Neuron (in vitro differentiated cells): ENCODE data around the gene PPM1H.
"Not testable (repeated sequence)": the region's sequence is repeated elsewhere in the genome, so short reads cannot be mapped to it uniquely, and the experiment has no call there.

ENCODE experiments used
- H2AFZ ChIP-seq: one replicate; pipeline ENCODE4 v1.6.1; 2013; ENCODE audit warnings: low read depth, mild to moderate bottlenecking, inconsistent platforms, low read length, moderate library complexity
- H3K27me3 ChIP-seq: one replicate; pipeline ENCODE4 v1.6.1; 2013; ENCODE audit warnings: low read length; ENCODE audit not compliant: insufficient read depth
- H3K36me3 ChIP-seq: one replicate; pipeline ENCODE4 v1.6.1; 2013; ENCODE audit warnings: low read length; ENCODE audit not compliant: insufficient read depth
- H3K4me1 ChIP-seq: one replicate; pipeline ENCODE4 v1.6.1; 2013; ENCODE audit warnings: low read length; ENCODE audit not compliant: insufficient read depth
- H3K4me3 ChIP-seq: 2 replicates; pipeline ENCODE4 v1.5.1; 2013; ENCODE audit warnings: mild to moderate bottlenecking, low read length, moderate library complexity
- H3K9me3 ChIP-seq: one replicate; pipeline ENCODE4 v1.6.1; 2013; ENCODE audit warnings: low read length

PPM1H gene

DNA sequence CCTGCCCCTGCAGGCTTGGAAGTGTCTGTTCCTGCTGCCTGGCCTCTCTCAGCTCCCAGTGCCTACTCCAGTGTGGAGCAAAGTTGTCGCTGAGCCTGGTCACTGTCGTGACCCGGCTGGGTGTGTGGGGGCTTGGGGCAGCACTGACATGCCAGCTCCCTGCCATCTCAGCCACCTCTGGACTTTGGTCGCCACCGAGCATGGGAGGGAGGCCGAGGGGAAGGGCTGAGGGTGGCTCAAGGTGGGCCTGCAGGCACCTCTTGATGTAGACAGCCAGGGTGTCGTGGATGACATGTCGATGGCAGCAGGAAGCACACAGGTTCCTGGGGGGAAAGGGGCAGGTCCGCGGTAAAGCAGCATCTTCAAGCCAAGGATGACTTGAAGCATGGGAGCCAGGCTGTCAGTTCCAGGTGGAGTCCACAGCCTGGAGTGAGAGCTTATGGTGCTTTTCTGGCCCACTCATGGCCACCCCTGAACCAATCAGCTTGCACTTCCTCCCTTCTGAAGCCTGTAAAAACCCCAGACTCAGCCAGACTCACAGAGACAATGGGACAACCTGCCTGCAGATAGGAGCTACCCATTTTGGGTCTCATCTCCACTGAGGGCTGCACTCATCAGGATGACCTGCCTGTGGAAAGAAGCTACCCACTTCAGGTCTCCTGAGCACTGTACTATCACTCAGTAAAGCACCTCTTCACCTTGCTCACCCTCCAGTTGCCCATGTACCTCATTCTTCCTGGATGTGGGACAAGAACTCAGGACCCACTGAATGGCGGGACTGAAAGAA, 258.2 kb downstream of the PPM1H start:
- no peak overlapping the region for H3K4me3 ChIP-seq
- H3K4me1 ChIP-seq, result peaks cover 20% of the 10 kb centered on the region
- no peaks in the 10 kb centered on the region for H3K36me3 ChIP-seq
- H2AFZ ChIP-seq, result no peak overlapping the region
- peaks cover 27% of the 10 kb centered on the region for H3K9me3 ChIP-seq
- no peaks in the 10 kb centered on the region for H3K27me3 ChIP-seq

DNA sequence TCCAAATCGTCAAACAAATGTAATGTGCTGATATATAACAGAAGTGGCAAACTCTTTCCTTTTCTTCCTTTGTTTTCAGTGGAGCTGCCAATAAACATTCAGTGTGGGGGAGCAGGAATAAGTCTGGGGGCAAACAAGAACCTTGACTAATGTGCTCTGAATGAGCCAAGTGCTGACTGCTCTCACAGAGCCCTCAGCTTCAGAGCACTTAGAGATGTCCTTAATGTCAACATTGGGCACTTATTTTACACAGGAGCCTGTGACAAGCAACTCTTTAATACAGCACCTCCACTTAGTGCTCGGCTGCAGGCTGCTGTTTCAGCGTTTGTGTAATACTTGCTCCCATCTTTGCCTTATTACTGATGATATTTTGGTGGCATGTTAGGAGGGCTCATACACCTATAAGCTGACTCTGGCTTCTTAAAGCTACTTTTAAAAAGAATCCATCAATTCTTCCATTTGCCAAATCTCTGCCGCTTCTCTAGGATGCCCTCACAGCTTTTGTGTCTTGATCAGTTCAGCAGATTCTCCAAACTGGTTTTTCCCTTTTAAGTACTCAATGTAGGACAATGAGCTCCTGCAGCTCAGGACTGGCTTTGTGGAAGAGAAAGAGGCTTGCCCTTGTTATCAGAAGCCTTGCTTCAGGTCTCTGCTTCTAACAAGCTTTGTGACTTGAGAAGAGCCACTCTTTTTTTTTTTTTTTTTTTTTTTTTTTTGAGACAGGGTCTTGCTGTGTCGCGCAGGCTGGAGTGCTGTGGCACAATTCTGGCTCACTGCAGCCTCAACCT, 261.7 kb downstream of the PPM1H start:
- Histone ChIP-seq H3K4me1 (peaks cover 13% of the 10 kb centered on the region), H2AFZ (no peak overlapping the region), H3K36me3 (no peaks in the 10 kb centered on the region), H3K4me3 (no peak overlapping the region), H3K9me3 (peaks cover 25% of the 10 kb centered on the region), H3K27me3 (no peaks in the 10 kb centered on the region)

DNA sequence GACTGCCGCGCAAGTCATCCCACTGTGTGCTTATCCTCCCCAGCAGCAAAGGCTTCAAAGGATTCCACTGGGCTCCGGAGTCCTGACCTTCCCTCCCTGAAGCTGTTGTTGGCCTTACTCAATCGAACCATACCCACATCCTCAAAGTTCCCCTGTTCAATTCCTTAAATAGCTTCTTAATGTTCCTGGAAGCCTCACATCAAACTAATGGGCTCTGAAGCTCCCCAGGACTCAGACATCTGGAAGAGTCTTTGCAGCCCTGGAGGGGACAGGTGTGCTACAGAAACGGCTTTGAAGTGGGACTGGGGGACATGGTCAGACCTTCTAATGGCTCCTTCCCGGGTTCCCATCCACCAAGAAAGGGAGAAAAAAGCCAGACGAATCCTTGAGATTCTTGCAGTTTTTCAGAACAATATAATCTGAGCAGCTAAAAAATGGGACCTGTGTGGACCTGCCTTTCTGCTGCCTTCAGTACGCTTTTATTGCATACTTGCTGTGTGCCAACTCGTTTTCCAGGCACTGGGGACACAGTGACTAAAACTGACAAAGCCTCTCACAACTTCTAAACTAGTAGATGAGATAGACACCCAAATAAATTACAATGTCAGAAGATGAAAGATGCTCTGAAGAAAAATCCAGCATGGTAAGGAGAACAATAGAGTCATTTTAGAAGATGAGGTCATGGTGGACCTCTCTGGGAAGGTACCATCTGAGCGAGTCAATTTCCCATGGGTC, 263.8 kb downstream of the PPM1H start:
- Histone ChIP-seq H2AFZ (no peak overlapping the region), H3K36me3 (no peaks in the 10 kb centered on the region), H3K4me3 (no peak overlapping the region), H3K27me3 (no peaks in the 10 kb centered on the region), H3K4me1 (peaks cover 13% of the 10 kb centered on the region), H3K9me3 (peaks cover 5% of the 10 kb centered on the region)

DNA sequence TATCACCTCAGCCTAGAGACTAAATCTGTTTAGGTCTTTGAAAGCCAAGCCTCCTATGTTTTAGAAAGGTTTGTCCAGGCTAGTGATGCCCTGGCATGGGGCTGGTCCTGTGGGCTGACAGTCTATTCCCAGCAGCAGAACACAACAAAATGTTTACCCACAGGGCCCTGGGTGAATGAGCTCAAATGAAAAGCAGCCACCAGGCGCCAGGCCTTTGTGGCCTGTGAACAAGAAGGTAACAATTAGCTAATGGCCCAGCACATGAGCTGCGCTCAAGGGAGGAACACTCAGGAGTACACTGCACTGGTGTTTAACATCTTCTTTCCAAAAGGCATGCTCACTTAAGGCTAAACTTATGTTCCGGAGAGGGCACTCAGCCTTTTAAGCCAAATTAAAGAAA, 266.2 kb downstream of the PPM1H start:
- H3K36me3 ChIP-seq, result no peaks in the 10 kb centered on the region
- no peak overlapping the region for H2AFZ ChIP-seq
- peaks cover 11% of the 10 kb centered on the region for H3K4me1 ChIP-seq
- no peaks in the 10 kb centered on the region for H3K27me3 ChIP-seq
- H3K4me3 ChIP-seq, result no peak overlapping the region
- no peaks in the 10 kb centered on the region for H3K9me3 ChIP-seq

DNA sequence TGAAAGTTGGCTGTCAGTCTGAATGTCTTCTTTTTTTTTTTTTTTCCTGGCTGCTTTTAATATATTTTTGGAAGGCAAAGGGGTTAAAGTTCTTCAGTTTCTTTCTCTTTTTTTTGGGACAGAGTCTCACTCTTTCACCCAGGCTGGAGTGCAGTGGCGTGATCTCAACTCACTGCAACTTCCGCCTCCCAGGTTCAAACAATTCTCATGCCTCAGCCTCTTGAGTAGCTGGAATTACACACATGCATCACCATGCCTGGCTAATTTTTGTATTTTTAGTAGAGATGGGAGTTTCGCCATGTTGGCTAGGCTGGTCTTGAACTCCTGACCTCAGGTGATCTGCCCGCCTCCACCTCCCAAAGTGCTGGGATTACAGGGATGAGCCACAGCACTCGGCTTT, 270.0 kb downstream of the PPM1H start:
- H3K27me3 ChIP-seq, H3K9me3 ChIP-seq, H3K4me1 ChIP-seq, H2AFZ ChIP-seq, H3K36me3 ChIP-seq, H3K4me3 ChIP-seq: not testable (repeated sequence)

DNA sequence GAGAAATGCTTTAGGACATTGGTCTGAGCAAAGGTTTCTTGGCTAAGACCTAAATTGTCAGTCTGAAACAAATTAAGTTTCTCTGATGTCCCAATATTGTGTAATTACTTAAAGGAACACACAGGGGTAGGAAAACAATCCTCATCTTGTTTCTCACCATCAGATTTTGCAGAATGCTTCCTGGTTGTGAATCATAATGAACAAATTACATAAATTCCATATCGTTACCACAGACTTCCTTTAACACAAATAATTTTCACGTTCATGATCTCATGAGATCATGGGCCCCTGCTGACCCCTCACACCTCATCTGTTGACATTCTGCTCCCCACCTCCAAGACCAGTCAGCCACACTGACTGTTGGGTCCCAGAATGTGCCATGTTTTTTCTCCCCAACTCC, 274.2 kb downstream of the PPM1H start:
- no peaks in the 10 kb centered on the region for H3K27me3 ChIP-seq
- no peak overlapping the region for H3K4me3 ChIP-seq
- peaks cover 2% of the 10 kb centered on the region for H3K9me3 ChIP-seq
- H2AFZ ChIP-seq, result no peak overlapping the region
- H3K36me3 ChIP-seq, result no peaks in the 10 kb centered on the region
- peaks cover 44% of the 10 kb centered on the region for H3K4me1 ChIP-seq

DNA sequence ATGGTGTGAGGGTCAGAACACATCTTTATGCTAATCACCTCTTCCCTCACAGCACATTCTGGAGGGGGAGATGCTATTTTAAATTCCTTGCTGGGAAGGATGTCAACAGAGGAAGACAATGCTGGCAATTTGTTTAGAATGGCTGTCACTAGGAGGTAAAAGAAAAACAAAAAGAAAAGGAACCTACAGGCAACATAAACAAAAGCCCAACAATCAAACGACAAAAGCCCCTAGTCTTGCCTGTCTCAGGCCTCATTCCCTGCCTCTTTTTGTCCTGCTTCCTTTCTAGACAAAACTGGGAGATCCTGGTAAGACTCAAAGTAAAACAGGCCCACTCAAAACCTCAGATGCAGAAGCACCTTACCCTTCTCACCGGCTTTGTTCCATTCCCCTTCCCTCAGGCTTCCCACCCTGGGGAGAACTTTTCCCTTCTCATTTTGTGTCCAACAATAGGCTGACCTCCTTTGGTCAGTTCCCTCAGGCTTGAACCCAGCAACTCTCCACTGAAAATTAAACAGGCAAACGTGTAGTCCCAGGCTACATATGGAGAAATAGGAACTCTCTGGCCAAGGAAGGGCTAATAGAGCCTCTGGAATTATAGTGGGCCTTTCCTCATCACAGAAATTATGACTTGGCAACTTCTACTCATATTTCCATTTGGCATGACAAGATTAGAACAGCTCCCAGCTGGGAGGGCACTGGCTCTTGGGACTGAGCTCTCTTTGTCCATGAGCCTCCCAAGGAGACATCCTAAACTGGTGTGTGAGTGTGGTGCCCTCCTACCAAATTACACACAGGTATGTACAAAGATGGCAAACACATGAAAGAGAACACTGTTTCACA, 275.3 kb downstream of the PPM1H start:
- Histone ChIP-seq H3K27me3 (no peaks in the 10 kb centered on the region), H3K9me3 (peaks cover 2% of the 10 kb centered on the region), H3K4me1 (peaks cover 54% of the 10 kb centered on the region), H3K36me3 (no peaks in the 10 kb centered on the region), H2AFZ (no peak overlapping the region), H3K4me3 (no peak overlapping the region)

DNA sequence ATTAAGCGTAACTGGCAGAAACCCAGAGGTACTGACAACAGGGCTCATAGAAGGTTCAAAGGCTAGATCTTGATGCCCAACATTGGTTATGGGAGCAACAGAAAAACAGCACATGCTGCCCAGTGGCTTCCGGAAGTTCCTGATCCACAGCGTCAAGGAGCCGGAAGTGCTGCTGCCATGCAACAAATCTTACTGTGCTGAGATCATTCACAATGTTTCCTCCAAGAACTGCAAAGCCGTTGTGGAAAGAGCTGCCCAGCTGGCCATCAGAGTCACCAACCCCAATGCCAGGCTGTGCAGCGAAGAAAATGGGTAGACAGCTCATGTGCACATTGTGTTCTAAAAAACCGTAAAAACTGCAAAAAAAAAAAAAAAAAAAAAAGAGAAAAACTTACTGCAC, 276.0 kb downstream of the PPM1H start:
- H3K4me1 ChIP-seq, result peaks cover 57% of the 10 kb centered on the region
- H3K27me3 ChIP-seq, result no peaks in the 10 kb centered on the region
- H2AFZ ChIP-seq, result no peak overlapping the region
- H3K4me3 ChIP-seq, result no peak overlapping the region
- H3K36me3 ChIP-seq, result no peaks in the 10 kb centered on the region
- peaks cover 2% of the 10 kb centered on the region for H3K9me3 ChIP-seq

DNA sequence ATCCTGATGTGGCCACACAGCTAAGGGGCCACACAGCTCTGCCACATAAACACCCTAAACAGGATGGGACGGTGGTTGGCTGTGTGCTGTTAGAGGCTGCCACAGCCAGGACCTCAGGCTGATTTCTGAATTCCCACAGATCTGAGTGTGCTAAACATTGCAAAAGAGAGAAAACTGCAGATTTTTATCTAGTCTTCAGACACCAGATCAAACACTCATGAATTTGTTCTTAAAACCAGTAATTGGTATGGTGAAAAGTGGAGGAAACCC, 277.7 kb downstream of the PPM1H start:
- H3K36me3 ChIP-seq, result no peaks in the 10 kb centered on the region
- H3K9me3 ChIP-seq, result peaks cover 2% of the 10 kb centered on the region
- no peak overlapping the region for H3K4me3 ChIP-seq
- no peak overlapping the region for H2AFZ ChIP-seq
- H3K27me3 ChIP-seq, result no peaks in the 10 kb centered on the region
- peaks cover 70% of the 10 kb centered on the region for H3K4me1 ChIP-seq

DNA sequence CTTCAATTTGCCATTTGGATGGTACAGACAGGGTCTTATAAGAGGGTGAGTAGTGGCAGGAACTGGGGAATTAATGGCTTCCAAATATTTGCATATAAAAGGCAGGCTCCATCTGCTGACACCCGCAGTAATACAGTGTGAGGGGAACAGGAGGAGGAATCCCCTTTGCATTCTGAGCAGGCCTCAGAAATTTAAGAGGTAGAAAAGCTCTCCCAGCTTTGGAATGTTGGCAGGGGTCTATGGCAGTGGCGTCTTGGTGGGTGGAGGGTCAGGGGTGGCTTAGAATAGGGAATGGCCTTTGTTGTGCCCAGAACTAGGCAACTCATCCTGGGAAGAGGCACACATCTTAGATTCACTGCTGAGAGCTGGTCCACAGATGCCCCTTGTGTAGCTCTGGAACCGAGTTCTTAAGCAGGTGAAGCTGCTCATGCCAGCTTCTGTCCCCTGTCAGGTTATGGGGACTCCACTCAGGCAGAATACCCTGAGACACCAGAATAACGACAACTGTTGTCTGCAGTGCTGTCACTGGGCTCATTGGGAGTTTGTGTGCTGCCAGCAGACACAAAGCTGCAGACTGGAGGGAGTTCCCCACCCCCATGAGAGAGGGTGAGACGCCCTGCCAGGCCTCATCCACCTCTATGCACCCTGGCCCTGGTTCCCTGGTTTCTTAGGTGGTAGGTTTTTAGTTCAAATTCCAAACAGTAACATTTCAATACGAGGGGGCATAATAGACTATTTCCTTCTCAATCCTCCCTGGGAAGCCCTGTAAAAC, 278.2 kb downstream of the PPM1H start:
- H3K36me3 ChIP-seq, result no peaks in the 10 kb centered on the region
- H3K27me3 ChIP-seq, result no peaks in the 10 kb centered on the region
- H3K4me1 ChIP-seq, result peaks cover 70% of the 10 kb centered on the region
- H3K9me3 ChIP-seq, result peaks cover 2% of the 10 kb centered on the region
- no peak overlapping the region for H2AFZ ChIP-seq
- no peak overlapping the region for H3K4me3 ChIP-seq

DNA sequence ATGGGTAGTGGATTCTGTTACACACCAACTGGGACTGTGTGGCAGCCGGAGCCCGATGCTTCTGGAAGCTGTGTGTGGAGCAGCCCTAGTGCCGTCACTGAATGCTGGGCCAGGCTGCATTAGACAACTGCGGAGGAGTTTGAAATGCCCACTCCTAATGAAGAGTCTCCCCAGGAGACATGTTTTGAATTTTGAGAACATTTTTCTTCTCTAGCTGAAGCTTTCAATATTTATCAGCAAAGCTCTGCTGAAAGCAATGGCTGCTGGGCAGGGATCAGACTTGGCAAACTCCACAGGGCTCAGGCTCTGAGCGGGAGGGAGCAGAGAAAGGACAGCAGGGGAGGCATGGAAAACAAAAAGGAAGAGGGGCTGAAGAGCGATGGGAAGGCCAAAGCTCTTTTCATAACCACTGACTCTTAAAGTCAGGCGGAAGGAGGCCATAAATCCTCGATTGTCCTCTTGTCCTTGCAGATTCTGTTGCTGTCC, 279.2 kb downstream of the PPM1H start:
- H3K4me1 ChIP-seq, result peaks cover 70% of the 10 kb centered on the region

More for the DNA sequence above, 279.2 kb downstream of the PPM1H start:
- H3K36me3 ChIP-seq, result no peaks in the 10 kb centered on the region
- H3K9me3 ChIP-seq, result no peaks in the 10 kb centered on the region
- no peak overlapping the region for H2AFZ ChIP-seq
- H3K4me3 ChIP-seq, result no peak overlapping the region
- H3K27me3 ChIP-seq, result no peaks in the 10 kb centered on the region
